Measurements from ENCODE around the gene REEP1.

The REEP1 gene

DNA sequence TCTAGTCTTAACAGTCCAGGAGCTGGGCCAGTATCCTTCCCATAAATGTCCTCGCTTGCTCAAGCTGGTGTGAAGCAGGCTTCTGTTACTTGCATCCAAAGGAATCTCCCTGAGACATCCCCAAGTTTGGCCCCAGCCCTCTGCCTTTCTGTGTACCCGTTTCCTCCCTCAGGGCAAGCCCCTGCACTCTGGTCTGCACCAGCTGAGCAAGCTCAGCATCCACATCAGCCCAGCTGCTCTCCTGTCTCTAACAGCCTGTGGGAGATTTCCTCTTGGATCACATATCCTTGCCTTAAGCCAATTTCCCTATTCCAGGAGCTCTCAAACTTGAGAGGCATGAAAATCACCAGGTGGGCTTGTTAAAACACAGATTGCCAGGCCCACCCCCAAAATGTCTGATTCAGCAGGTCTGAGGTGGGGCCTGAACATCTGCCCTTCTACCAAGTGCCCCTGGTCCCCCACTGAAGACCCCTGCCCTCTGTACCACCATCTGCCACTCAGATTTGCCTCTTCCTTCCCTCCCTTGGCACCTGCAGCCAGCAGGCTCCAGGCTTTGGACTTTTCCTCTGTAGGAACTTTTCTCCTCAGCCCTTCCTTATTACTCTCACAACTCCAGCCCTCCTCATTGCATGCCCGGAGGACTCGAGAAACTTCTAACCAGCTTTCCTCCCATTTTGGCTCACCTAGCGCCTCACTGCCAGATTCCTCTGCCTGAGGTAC lies 32.1 kb downstream of the REEP1 start:
- DNase-seq: no peak

DNA sequence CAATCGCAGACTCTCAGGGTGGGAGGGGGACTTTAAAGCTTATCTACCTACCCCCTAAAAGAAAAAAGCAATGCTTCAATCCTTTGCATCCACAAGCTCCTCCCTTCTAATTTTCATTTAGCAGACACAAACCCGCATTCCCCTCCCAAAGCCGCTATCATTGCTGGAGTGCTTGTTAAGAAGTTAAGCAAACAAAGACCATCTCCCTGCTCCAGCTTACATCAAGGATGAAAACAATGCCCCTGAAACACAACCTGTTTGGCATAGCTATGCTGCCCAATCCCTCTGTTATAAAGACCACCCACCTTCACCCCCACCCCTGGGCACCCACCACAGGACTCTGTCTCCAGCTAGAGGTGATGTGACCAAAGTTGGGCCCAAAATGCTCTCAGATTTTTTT lies 33.0 kb downstream of the REEP1 start:
- no peak for DNase-seq

DNA sequence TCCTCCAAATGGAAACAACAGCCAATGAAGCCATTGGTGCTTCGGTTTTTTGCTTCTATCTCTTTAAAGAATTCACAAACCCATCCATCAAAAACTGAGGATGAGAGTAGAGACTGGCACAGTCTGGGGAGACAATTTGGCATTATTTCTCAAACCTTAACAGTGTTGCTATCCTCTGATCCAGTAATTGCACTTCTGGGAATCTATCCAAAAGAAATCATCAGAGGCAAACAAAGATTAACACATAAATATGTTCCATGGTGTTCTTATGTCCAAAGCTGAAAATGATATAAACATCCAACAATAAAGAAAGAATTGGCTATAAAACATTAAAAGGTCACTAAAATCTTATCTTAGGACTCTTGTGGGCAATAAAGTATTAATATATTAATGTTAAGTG lies 35.1 kb downstream of the REEP1 start:
- DNase-seq: no peak

DNA sequence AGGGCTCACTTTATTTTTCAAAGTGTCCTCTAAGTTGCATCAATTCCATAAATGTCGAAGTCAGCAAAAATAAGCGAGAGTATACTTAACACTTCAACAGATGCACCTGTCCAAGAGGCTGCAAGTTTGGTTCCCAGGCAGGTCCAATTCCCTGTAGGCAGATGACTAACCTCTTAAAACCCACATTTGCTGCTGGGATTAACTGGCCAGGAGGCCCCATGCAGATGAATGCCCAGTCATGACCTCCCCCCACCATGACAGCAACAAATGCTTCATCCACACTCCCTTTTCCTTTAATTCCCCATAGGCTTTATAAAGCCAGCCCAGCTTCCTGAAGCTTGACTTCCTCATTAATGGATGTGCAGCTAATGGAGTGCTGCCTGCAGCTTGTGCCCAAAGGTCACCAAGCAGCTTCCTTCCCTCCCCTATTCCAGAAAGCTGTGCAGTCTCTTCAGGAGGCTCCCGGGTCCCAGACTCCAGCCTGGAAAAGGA lies 35.7 kb downstream of the REEP1 start:
- DNase-seq: no peak

DNA sequence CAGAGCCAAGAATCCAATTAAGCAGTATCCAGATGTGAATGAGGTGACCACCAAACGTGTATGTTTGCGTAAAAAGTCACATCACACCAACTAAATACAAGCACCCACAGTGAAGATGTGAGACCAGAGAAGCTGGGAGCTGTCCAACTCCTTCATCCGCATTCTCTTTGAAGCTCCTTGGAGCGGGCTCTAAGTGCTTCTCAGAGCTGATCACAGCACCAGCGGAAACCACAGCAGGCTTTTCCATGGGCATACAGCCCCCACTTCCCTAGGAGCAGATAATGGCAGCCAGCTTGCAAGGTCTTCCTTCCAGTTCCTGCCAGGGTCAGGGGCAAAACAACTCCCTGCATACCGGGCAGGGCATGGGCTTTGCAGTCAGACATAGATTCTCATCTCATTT lies 36.4 kb downstream of the REEP1 start:
- DNase-seq: no peak

DNA sequence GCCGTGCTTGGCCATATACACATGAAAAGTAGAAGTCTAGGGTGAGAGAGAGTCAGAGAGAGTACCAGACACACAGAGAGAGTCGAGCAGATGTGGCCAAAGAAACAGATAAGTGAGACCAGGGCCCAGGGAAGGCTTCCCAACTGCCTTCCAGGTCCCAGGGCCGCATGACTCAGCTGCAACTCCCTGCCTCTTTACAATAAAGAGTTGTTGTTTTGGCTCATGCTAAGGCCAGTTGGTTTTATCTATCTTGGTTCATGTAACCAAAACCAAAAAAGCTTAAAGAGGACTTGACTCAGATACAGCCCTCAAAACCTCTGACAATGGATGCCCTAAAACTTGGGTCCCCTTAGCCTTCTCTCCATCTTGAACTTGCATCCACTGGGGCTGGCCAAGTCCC lies 36.9 kb downstream of the REEP1 start:
- DNase-seq: no peak

DNA sequence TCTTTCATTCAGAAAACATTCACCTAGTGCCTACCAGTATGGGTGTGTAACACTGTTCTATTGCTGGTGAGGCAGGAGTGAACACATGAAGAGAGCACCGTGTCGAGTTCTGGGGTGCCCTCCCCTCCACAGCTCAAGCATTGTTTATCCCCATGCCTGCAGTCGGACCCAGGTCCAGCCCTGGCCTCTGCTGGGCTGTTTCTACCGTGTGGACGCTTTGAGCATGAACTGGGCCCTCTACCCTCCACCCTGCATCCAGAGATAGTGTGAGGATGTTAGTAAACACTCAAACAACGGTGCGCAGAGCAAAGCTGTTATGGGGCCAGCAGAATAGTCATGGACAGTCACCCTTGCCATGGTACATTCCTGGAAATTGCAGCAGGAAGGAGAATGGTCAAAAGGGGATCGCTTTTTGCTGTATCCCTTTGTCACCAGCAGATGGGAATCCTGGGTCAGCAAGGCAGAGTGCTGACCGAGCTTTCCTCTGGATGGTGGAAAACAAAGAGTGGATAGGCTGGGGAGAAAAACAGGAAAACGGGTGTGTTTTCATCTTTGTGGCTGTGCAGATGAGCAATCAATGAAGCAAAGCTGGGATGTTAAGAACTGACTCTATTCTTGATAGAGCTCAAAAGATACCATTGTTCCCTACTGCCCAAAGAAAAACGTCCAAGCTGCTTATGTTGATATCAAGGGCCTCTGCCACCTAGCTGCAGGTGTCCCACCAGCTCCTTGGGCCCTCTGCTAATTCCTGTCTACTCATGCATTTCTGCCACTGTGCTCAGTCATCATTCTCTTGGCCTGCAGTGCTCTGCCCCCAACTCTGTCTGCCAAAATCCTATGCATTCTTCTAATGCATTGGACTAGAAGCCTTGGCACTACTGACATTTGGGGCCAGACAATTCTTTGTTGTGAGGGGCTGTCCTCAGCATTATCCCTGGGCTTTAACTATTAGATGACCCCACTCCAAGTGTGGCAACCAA lies 38.7 kb downstream of the REEP1 start:
- DNase-seq: no peak

DNA sequence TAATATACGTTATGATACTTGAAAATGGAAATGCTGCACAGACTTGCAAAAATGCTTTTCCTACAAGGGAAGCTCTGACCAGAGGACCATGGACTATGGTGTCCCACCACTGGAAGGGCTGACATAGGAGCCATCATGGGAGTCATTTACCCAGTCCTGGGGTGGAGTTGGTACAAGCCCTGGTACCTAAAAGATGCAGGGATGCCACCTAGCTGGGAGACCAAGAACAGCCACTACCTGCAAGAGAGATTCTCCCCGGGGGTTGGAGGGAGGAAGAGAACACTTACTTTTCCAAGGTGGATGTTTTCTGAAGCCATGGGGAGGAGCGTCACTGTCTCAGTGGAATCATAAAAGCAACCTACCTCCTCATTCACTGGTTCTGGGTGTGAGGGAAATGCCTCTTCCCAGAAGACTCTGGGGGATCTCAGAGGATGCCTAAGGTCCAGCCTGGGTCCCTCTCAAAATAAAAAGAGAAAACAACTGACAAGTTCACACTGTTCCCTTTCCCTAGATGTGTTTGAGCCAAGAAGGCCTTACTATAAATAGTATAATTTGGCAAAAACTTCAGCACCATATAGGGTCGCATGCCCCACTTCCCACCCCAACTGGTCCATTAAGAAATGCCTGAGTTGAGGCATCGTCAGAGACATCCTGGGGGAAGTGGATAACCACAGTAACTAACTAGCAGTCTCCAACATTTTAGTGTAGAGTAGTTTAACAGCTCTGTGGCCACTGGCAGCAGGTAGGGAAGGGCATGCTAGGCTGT lies 39.9 kb downstream of the REEP1 start:
- no peak for DNase-seq

DNA sequence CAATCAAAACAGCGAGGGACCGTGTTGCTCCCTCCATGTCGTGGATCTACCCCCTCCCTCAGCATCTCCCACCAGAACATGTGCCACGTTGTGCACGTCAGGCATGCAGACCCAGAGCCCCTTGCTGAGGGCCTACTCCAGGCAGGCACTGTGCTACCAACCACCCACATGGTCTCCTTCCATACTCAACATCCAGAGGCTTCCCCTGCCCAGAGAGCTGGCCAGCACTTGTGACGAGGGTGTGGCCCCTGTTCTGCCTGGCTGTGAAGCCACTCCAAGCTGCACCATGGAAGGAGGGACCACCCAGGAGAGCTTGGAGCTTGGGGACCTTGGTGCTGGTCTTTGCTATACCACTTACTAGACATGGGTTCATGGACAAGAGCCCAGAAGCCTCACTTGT lies 40.5 kb downstream of the REEP1 start:
- DNase-seq: no peak

DNA sequence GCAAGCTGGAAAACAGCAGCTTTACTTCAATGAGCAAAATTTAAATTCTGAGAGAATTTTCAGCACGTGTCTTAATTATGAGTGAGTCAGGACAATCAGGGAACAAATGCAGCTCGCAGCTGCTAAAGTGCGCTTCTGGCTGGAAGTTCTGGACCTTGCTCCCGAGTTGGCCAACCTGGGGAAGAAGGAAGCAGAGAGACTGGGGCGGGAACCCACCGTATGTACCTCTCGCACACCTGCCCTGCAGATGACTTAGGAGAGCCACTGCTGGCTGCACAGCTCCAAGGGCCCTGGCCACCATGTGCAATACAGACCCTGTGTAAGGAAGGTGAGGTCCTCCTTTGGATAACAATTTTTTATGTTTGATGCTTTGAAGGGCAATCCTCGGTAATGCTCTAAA lies 42.4 kb downstream of the REEP1 start:
- DNase-seq: no peak

DNA sequence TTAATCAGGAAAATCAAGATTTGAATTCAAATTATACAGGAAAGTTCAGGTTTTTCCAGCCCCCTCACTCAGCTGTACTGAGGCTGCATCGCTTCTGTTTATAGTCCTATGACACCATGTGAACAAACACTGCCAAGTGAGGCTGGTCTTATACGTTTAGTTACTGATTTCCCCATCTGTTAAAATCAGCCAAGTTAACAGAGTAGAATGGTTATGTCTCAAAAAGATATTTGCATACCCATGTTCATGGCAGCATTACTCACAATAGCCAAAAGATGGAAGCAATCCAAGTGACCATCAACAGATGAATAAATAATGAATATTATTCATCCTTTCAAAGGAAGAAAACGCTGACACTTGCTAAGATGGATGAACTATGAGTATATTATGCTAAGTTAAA lies 43.8 kb downstream of the REEP1 start:
- no peak for DNase-seq

DNA sequence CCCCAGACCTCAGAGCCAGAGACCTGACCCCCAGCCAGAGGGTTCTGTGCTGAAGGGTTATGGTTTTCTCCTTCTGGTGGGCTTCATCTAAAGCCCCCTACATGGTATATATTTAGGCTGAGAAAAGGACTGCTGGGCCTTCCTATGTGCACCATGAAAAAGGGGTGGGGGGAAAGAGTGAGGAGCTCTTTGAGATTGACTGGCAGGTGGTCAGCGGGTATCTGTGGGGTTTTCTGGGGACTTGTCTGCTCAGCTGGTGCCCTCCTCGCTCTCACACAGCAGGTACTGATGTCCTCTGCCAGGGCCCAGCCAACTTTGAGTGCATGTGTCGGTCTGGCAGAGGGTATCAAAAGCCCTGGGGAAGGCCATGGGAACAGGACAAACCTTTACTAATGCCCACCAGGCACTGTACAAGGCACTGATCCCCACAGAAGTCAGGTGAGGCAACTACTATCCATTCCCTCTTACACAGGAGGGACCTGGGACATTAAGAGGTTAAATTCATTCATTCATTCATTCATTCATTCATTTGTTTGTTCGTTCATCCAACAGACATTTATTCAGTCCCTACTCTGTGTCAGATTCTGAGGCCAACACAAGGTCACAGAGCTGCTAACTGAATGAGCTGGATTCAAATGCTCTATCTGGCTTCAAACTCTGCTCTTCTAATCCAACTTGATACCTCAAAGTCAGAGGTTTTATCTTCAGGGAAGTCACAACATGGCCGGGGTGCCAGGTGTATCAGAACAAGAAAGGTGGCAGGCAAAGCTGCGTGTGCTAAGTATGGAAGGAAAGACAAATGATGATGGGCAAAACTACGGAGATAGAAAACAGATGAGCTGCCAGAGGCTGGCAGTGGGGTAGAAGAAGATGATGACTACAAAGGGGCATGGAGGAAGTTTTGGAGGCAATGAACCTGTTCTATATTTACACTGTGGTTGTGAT lies 44.6 kb downstream of the REEP1 start:
- no peak for DNase-seq

DNA sequence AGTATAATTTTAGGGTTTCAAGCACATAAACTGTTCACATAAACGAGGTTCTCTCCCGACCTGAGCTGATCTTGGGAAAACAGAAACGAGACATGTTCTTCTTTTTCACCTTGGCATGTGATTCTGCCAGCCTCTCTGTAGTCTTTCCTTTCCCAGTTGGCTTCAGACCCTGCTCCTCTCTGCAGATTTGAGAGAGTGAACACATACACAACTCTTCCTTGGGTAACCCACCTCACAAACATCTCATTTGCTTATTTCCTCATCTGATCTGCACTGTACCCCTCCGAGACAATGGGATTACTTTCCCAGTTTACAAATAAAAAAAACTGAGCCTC lies 46.1 kb downstream of the REEP1 start:
- DNase-seq: no peak

DNA sequence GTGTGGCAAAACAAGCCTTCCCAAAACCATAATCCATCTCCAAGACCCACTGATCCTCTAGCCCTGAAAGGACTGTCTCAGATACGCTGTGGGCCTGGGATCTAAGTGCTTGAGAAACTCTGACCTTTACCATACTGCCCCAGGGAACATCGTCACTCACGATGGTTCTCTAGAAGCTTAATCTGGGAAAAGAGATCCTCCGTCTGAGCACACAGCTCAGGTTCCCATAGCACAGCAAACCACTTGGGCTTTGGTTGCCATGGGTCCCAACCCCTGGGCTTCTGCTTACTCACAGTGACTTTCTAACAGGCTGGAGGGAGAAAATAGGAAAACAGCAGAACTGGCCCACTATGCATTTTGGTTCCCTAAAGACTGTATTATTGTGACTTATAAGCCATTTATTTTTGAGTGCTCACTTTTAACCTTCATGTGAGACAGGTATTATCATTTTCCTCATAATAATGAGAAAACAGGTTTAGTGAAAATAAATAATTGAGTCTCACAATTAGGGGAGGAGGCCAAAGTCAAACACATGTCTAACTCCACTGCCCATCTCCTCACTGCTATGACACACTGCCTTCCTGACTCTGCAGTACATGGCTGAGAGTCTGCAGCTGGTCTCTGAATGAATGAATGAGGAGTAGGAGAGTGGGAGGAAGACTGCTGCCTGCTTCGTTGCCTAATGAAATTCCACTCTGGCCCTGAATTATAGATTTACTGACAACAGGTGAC lies 46.7 kb downstream of the REEP1 start:
- no peak for DNase-seq

DNA sequence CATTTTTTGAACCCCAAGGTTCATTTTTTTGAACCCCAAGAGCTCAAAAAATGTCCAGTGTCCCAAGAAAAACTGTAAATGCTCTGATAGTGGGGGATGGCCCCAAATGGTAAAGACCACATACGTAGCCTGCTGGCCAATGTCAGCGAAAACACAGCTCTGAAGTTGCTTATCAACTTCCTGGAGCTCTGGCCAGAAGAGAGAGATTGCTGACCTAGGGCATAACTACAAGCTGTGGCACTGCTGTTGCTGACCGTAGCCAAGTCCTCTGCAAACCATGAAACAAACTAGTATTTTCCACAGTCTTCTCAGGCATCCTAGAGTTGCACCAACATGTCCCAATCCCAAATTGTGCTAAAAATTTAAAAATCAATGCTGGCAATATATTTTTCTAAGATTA lies 50.9 kb downstream of the REEP1 start:
- DNase-seq: no peak

DNA sequence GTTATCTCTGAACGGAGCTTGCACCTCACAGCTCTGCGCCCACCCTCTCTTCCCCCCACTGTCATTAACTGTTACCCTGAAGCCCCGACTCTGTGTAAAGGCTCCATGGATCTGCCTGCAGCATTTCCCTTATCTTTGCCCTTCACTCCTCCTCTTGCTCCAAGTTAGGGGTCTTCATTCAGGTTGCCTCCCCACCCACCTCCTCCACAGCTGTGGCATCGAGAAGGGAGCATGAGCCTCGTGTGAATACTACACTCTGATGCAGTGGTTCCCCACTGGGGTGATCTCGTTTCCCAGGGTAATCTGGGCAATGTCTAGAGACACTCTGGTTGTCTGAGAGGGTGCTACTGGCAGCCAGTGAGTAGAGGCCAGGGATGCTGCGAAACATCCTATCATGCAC lies 51.4 kb downstream of the REEP1 start:
- DNase-seq: no peak

DNA sequence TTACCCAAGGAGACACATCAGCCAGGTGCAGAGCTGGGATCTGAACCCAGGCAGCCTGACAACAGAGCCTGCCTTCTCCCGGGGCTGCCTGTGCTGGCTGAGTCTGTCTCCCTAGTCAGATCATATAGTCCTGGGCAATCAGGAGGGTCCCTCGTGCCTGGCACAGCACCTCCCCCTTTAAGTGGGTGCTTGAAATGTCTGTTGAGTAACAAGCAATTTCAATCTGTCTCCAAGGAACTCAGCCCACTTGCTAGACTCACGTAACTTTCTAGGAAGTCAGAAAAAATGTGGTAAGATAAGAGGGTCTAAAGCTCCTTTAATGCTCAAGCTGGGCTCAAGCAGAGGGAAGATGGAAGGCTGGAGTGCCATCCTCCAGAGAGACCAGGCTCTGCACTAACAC lies 51.9 kb downstream of the REEP1 start:
- DNase-seq: no peak

DNA sequence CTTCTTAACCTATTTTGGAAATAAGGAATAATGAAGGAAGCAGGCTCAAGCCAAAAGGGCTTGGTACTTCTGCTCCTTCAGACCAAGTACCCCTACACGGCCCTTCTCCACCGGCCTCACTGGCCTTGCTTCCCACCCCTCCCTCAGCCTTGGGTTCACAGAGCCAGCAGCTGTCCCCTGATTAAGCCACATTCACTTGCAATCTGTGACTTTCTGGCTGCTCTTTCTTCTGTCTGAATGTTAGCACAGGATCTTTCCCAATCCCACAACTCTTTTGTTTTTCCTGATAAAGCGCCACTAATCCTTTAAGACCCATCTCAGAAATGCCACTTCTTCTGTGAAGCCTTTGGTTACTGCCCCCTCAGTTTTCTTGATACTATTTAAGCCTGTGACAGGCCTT lies 52.4 kb downstream of the REEP1 start:
- DNase-seq: no peak

DNA sequence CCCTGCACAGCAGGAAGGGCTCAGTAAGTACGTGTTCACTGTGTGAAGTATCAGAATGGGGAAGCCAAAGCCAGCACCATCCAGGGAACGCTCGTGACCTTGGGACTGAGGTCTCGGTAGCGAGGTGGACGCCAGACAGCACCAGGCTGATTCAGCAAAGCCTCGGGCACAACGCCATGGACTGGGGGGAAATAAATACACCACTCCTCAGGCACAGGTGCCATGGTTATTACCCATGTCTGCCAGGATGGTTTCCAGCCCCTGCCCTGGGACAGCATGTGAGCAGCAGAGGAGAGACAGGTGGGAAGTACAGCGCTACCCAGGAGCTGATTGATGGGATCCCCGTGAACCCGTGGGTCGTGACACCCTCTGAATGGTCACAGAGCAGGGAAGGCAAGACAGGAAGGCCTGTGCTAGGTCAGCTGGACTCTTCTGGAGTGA lies 53.0 kb downstream of the REEP1 start:
- no peak for DNase-seq

DNA sequence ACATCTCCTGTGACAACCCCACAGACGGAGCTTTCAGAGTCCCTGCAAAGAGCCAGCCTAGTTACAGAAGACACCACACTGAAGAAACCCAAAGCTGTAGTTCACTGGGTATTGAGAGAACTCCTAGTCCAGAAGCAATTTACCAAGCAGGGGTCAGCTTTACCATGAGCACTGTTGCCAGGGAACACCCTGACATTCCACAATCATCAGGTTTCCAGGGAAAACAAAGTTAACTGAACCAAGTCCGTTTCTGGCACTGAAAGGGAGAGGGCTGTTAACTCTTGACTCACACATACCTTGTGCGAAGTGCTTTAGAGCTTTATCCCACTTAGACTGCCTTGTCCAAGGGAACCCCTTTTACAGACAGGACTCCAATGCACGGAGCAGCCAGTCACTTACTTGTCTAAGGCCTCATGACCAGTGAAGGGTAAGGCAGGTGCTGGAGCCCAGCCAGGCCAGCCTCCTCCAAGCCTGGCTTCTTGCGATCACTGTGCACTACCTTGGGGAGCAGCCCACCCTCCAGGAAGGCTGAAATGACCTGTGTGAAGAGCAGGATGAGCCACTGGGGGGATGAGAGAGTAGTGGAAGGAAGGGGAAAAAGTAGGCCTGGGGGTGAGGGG lies 53.9 kb downstream of the REEP1 start:
- DNase-seq: no peak

DNA sequence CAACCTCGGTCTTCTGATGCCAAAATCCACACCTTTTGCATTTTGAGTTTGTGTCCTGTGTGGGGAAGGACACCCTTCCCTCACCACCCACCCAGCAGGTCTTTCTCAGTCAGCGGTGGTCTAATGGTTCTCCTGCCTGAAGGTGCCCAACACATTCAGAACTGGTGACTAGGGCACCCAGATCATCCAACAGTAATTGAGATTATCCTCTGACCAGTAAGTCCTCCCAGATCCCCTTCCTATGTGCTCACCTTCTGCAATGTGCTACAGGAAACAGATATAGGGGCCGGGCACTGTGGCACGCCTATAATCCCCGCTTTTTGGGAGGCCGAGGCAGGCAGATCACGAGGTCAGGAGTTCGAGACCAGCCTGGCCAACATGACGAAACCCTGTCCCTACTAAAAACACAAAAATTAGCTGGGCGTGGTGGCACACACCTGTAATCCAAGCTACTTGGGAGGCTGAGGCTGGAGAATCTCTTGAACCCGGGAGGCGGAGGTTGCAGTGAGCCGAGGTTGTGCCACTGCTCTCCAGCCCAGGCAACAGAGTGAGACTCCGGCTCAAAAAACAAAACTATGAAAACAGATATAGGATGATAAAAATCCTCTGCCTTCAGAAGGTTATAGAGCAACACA lies 56.2 kb downstream of the REEP1 start:
- no peak for DNase-seq
